ENCODE results near the gene C2orf49. TPM values are rescaled to one million over a fixed set of nuclear protein-coding genes. Genes with fewer than 3 reads are reported as not detected.

The C2orf49 gene
- total and polyA plus RNA-seq, 2 experiments from 2014 or later = 16.9 to 19.6 TPM

DNA sequence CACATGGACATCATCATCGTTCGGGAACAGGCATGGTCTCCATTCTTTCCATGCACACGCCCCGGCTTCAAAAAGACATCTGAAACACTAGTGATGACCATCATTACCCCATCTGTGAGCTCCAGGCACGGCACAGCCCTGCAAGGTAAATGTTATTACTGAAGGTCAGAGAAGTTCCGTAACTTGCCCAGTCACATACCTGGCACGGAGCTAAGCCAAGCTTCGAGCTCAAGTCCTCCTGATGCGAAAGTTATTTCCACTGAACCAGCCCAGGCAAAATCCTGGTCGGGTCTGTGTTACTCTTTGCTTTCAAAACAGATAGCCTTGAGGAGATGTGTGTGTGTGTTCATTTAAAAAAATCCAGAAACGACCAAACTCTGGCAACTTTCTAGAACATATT lies 38.7 kb downstream of the C2orf49 start:
- Histone ChIP-seq H3K27ac (no peak overlapping the region), H3K79me2 (no peaks in the 10 kb centered on the region), H3K4me2 (no peak overlapping the region), H3K4me3 (no peak overlapping the region), H3K9me3 (ENCODE audit: low read depth) (no peaks in the 10 kb centered on the region), H3K36me3 (replicated peaks; ENCODE audit: insufficient read depth, low read depth) (no peaks in the 10 kb centered on the region), H3K9me2 (replicated peaks; ENCODE audit: insufficient read depth) (no peaks in the 10 kb centered on the region), H4K20me1 (ENCODE audit: insufficient read depth, poor library complexity, severe bottlenecking) (no peaks in the 10 kb centered on the region), H3K4me1 (ENCODE audit: insufficient read depth) (no peaks in the 10 kb centered on the region), H3K27me3 (no peaks in the 10 kb centered on the region), H2AFZ (no peak overlapping the region)
- WGBS (ENCODE audit: low lambda C conversion rate, missing lambda C conversion rate) = 95% methylated on average over 11 of the region's 11 CpGs
- TF ChIP-seq EZH2 (IDR thresholded peaks at IDR 0.05; ENCODE audit: borderline replicate concordance) (no peak), EZH2phosphoT487 (IDR thresholded peaks at IDR 0.05; ENCODE audit: low read depth, severe bottlenecking, unreplicated experiment) (no peak)
- TF ChIP-seq, protein P1, sequence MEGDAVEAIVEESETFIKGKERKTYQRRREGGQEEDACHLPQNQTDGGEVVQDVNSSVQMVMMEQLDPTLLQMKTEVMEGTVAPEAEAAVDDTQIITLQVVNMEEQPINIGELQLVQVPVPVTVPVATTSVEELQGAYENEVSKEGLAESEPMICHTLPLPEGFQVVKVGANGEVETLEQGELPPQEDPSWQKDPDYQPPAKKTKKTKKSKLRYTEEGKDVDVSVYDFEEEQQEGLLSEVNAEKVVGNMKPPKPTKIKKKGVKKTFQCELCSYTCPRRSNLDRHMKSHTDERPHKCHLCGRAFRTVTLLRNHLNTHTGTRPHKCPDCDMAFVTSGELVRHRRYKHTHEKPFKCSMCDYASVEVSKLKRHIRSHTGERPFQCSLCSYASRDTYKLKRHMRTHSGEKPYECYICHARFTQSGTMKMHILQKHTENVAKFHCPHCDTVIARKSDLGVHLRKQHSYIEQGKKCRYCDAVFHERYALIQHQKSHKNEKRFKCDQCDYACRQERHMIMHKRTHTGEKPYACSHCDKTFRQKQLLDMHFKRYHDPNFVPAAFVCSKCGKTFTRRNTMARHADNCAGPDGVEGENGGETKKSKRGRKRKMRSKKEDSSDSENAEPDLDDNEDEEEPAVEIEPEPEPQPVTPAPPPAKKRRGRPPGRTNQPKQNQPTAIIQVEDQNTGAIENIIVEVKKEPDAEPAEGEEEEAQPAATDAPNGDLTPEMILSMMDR (IDR thresholded peaks at IDR 0.05; ENCODE audit: poor library complexity) = no peak
- no peak for DNase-seq (ENCODE audit: low spot score)

DNA sequence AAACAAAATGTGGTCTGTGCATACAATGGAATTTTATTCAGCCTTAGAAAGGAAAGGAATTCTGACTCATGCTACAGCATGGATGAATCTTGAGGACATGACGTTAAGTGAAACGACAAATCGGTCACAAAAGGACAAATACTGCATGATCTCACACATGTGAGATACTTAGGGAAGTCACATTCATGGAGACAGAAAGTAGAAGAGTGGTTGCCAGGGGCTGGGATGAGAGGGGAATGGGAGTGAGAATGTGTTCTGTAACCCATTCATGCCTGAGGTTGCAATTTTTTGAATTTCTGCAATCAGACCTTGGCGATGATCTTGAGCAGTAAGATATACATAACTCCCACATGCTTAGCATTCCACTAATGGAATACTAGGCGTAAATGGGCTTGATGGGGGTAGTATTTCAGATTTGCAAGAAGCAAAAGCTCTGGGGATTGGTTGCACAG lies 39.5 kb downstream of the C2orf49 start:
- no peak for TF ChIP-seq EZH2phosphoT487 (IDR thresholded peaks at IDR 0.05; ENCODE audit: low read depth, severe bottlenecking, unreplicated experiment)
- TF ChIP-seq EZH2 (IDR thresholded peaks at IDR 0.05; ENCODE audit: borderline replicate concordance) = no peak
- TF ChIP-seq, protein P1 (IDR thresholded peaks at IDR 0.05; ENCODE audit: poor library complexity) = no peak
- H3K4me1 ChIP-seq (ENCODE audit: insufficient read depth) = no peaks in the 10 kb centered on the region
- H3K79me2 ChIP-seq = no peaks in the 10 kb centered on the region
- no peaks in the 10 kb centered on the region for H4K20me1 ChIP-seq (ENCODE audit: insufficient read depth, poor library complexity, severe bottlenecking)
- H3K4me3 ChIP-seq = no peak overlapping the region
- no peak overlapping the region for H3K4me2 ChIP-seq
- no peak for DNase-seq (ENCODE audit: low spot score)
- H3K9me3 ChIP-seq (ENCODE audit: low read depth) = no peaks in the 10 kb centered on the region
- H3K9me2 ChIP-seq (replicated peaks; ENCODE audit: insufficient read depth) = no peaks in the 10 kb centered on the region
- H2AFZ ChIP-seq = no peak overlapping the region
- 92% methylated on average over 5 of the region's 5 CpGs for WGBS (ENCODE audit: low lambda C conversion rate, missing lambda C conversion rate)
- H3K36me3 ChIP-seq (replicated peaks; ENCODE audit: insufficient read depth, low read depth) = no peaks in the 10 kb centered on the region
- H3K27me3 ChIP-seq = no peaks in the 10 kb centered on the region
- no peak overlapping the region for H3K27ac ChIP-seq

DNA sequence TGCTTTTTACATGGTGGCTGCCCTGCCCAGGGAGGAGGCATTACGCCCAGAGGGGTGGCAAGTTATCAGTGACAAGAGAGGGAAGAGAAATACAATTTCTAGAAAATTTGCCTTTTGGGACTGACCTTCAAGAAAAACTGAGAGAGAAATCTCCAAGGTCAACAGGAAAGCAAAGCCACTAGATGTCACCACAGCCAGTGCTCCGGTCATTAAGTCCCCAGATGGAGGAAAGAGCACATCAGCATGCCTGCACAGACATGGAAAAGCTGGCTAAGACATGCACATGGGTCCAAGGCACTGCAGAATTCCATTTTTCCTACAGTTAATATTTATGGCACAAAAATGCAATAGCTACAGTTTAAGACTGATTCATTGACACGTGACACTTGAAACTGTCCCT lies 40.5 kb downstream of the C2orf49 start:
- H4K20me1 ChIP-seq (ENCODE audit: insufficient read depth, poor library complexity, severe bottlenecking) = no peaks in the 10 kb centered on the region
- no peak overlapping the region for H3K4me3 ChIP-seq
- H3K79me2 ChIP-seq = no peaks in the 10 kb centered on the region
- no peaks in the 10 kb centered on the region for H3K4me1 ChIP-seq (ENCODE audit: insufficient read depth)
- no peak overlapping the region for H3K4me2 ChIP-seq
- H3K27me3 ChIP-seq = no peaks in the 10 kb centered on the region
- H3K27ac ChIP-seq = no peak overlapping the region
- no peak overlapping the region for H2AFZ ChIP-seq
- no peaks in the 10 kb centered on the region for H3K36me3 ChIP-seq (replicated peaks; ENCODE audit: insufficient read depth, low read depth)
- no peak for DNase-seq (ENCODE audit: low spot score)
- no peak for TF ChIP-seq EZH2phosphoT487 (IDR thresholded peaks at IDR 0.05; ENCODE audit: low read depth, severe bottlenecking, unreplicated experiment)
- TF ChIP-seq, protein P1 (IDR thresholded peaks at IDR 0.05; ENCODE audit: poor library complexity) = peak; percentile 29
- no peaks in the 10 kb centered on the region for H3K9me3 ChIP-seq (ENCODE audit: low read depth)
- whole genome bisulfite sequencing (ENCODE audit: low lambda C conversion rate, missing lambda C conversion rate) = 95% methylated on average over 3 of the region's 3 CpGs
- H3K9me2 ChIP-seq (replicated peaks; ENCODE audit: insufficient read depth) = no peaks in the 10 kb centered on the region

Data from hepatocyte (in vitro differentiated cells).